ENCODE measurements around the gene NR3C2. TPM values are rescaled to one million over a fixed set of nuclear protein-coding genes. Genes with fewer than 3 reads are reported as not detected.

Gene NR3C2
- total and polyA plus RNA-seq, 4 donors, result 2.8 to 43.9 (median 11.5) TPM

- peak overlapping the region; percentile 17 to 24 for H3K9ac ChIP-seq (ENCODE audit: insufficient read depth in 1 of 2, low read length in 2 of 2)
- peaks cover 0 to 36% (median 21%) of the 10 kb centered on the region in 3 donors for H3K27me3 ChIP-seq (ENCODE audit: control insufficient read depth in 3 of 3, insufficient read depth in 3 of 3, low read length in 2 of 3)
- H3K4me3 ChIP-seq, result peak overlapping the region; percentile 87
- WGBS, 2 donors, result 1 to 2% methylated on average over 12 of the region's 12 CpGs
- H3K36me3 ChIP-seq (ENCODE audit: control insufficient read depth in 4 of 4, insufficient read depth in 4 of 4, low read length in 4 of 4), result no peaks in the 10 kb centered on the region
- H3K9me3 ChIP-seq (ENCODE audit: control insufficient read depth in 4 of 4, insufficient read depth in 3 of 4, low read length in 3 of 4), result no peaks in the 10 kb centered on the region
- peak overlapping the region; percentile 82 to 92 for H3K27ac ChIP-seq (ENCODE audit: low read depth in 1 of 2, low read length in 1 of 2)
- ATAC-seq (ENCODE audit: insufficient read depth, low FRiP score), result no peak
- DNase-seq, result peak in 2 of 3 donors; percentile 19 to 60
- no peak for TF ChIP-seq CTCF (IDR thresholded peaks at IDR 0.05; ENCODE audit: control extremely low read depth, extremely low read depth)
- H3K4me1 ChIP-seq (ENCODE audit: control insufficient read depth in 5 of 5, insufficient read depth in 5 of 5, low read length in 5 of 5), result peaks cover 0 to 21% (median 2%) of the 10 kb centered on the region in 5 donors
Observed at GRCh38 chr4:148441624-148441985, 609 bp downstream of the NR3C2 start.

DNA sequence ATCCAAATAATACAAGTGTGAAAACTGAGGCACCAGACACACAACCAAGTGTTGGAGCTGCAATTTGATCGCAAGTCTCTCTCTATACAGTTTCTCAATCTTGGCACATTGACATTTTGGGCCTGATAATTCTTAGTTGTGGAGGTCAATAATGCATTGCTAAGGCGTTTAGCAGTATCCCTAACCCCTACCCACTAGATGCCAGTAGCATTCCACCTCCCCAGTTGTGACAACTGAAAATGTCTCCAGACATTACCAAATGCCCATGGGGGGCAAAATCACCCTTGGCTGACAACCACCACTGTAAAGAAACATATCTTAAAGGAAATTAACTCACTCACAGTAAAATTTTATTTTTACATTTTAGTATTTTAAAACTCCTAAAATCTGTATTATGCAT is 4.2 kb downstream of the NR3C2 start:
- no peak overlapping the region for H3K27ac ChIP-seq (ENCODE audit: low read depth in 1 of 2, low read length in 1 of 2)
- H3K9ac ChIP-seq (ENCODE audit: insufficient read depth in 1 of 2, low read length in 2 of 2), result no peak overlapping the region
- ATAC-seq (ENCODE audit: insufficient read depth, low FRiP score) (no peak), DNase-seq (no peak)
- H3K4me3 ChIP-seq, result no peak overlapping the region
- peaks cover 0 to 16% (median 5%) of the 10 kb centered on the region in 5 donors for H3K4me1 ChIP-seq (ENCODE audit: control insufficient read depth in 5 of 5, insufficient read depth in 5 of 5, low read length in 5 of 5)
- no peak for TF ChIP-seq CTCF (IDR thresholded peaks at IDR 0.05; ENCODE audit: control extremely low read depth, extremely low read depth)
- WGBS, 2 donors, result 92 to 93% methylated on average over 2 of the region's 2 CpGs
- H3K9me3 ChIP-seq (ENCODE audit: control insufficient read depth in 4 of 4, insufficient read depth in 3 of 4, low read length in 3 of 4), result no peaks in the 10 kb centered on the region
- peaks cover 0 to 3% (median 0%) of the 10 kb centered on the region in 4 donors for H3K36me3 ChIP-seq (ENCODE audit: control insufficient read depth in 4 of 4, insufficient read depth in 4 of 4, low read length in 4 of 4)
- peaks cover 0 to 25% (median 10%) of the 10 kb centered on the region in 3 donors for H3K27me3 ChIP-seq (ENCODE audit: control insufficient read depth in 3 of 3, insufficient read depth in 3 of 3, low read length in 2 of 3)

- 61 to 67% methylated on average over 2 of the region's 2 CpGs for WGBS, 2 donors
- peaks cover 0 to 16% (median 5%) of the 10 kb centered on the region in 5 donors for H3K4me1 ChIP-seq (ENCODE audit: control insufficient read depth in 5 of 5, insufficient read depth in 5 of 5, low read length in 5 of 5)
Observed at GRCh38 chr4:148437439-148437838, 4.8 kb downstream of the NR3C2 start.

More at GRCh38 chr4:148437439-148437838, 4.8 kb downstream of the NR3C2 start:
- Histone ChIP-seq H3K27ac (ENCODE audit: low read depth in 1 of 2, low read length in 1 of 2) (no peak overlapping the region), H3K4me3 (no peak overlapping the region), H3K27me3 (ENCODE audit: control insufficient read depth in 3 of 3, insufficient read depth in 3 of 3, low read length in 2 of 3) (peaks cover 0 to 21% (median 10%) of the 10 kb centered on the region in 3 donors), H3K9me3 (ENCODE audit: control insufficient read depth in 4 of 4, insufficient read depth in 3 of 4, low read length in 3 of 4) (no peaks in the 10 kb centered on the region), H3K9ac (ENCODE audit: insufficient read depth in 1 of 2, low read length in 2 of 2) (no peak overlapping the region), H3K36me3 (ENCODE audit: control insufficient read depth in 4 of 4, insufficient read depth in 4 of 4, low read length in 4 of 4) (peaks cover 0 to 3% (median 0%) of the 10 kb centered on the region in 4 donors)
- DNase-seq (no peak), ATAC-seq (ENCODE audit: insufficient read depth, low FRiP score) (no peak)
- TF ChIP-seq CTCF (IDR thresholded peaks at IDR 0.05; ENCODE audit: control extremely low read depth, extremely low read depth), result no peak

All from lung (tissue), 12 donors.